ENCODE data around the gene GTF3C2. TPM values are rescaled to one million over a fixed set of nuclear protein-coding genes. Genes with fewer than 3 reads are reported as not detected.
A peak's percentile ranks its signal among the peaks of the same experiment; 100 is the strongest.
"Not testable (repeated sequence)": the region's sequence is repeated elsewhere in the genome, so short reads cannot be mapped to it uniquely, and the experiment has no call there.

GTF3C2 gene
- total RNA-seq, 1 experiment from 2014 or later = 65.1 TPM

- DNase-seq (ENCODE audit: low spot score) = peak; percentile 91
These were observed 33.6 kb downstream of the GTF3C2 start, which contains the start of gene MPV17 for GRCh38 chr2:27322766-27323595. MPV17 (minus strand) TSS chr2:27323097; CDS start chr2:27322517, 580 bp downstream.

DNA sequence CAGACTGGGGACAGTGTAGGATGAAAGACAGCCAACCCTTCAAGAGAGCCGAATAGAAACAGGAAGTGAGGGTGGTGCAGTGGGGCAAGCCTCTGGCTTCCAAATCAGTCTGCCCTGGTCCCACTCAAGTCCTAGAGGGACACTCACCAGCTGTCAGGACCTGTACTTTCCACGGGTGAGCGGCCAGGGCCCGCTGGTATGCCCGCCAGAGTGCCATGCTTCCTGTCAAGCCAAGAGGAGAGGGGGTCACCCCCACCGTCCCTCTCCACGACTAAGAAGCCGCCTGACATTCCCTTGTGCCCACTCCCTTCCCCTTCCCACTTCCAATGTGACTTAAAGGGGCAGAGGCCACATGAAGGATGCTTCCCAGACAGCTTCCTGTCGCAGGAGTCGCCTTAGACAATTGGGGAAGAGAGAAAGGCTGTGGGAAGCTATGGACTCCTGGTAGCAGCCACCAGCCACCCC lies 34.2 kb downstream of the GTF3C2 start:
- DNase-seq (ENCODE audit: low spot score) = no peak

- peak; percentile 96 for DNase-seq (ENCODE audit: low spot score)
These were observed 35.5 kb downstream of the GTF3C2 start for GRCh38 chr2:27320958-27321543.

- DNase-seq (ENCODE audit: low spot score) = not testable (repeated sequence)
These were observed 36.7 kb downstream of the GTF3C2 start for GRCh38 chr2:27319839-27320238.

- DNase-seq (ENCODE audit: low spot score) = no peak
These were observed 39.7 kb downstream of the GTF3C2 start for GRCh38 chr2:27316655-27317412.

- no peak for DNase-seq (ENCODE audit: low spot score)
These were observed 41.4 kb downstream of the GTF3C2 start for GRCh38 chr2:27315122-27315521.

DNA sequence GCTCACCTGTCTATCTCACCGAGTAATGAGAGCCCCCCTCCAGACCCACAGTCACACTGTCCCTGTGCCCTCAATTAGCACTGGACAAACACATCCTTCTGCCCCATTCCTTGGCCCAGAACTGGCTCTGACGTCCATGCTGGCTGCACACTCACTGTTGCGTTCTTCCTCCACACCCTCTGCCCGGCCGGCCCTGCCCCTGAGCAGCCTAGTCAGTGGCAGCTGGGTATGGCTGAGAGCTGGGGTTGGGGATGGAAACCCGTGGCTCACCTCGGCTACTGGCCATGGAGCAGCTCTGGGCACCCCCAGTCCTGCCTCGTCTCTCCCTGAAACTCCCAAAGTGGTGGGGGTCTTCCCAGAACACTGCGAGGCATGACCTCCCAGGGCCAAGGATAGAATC lies 41.9 kb downstream of the GTF3C2 start:
- DNase-seq (ENCODE audit: low spot score) = no peak

GRCh38 chr2:27313882-27314645 lies 42.5 kb downstream of the GTF3C2 start:
- no peak for DNase-seq (ENCODE audit: low spot score)

GRCh38 chr2:27312152-27312551 lies 44.4 kb downstream of the GTF3C2 start:
- no peak for DNase-seq (ENCODE audit: low spot score)

DNA sequence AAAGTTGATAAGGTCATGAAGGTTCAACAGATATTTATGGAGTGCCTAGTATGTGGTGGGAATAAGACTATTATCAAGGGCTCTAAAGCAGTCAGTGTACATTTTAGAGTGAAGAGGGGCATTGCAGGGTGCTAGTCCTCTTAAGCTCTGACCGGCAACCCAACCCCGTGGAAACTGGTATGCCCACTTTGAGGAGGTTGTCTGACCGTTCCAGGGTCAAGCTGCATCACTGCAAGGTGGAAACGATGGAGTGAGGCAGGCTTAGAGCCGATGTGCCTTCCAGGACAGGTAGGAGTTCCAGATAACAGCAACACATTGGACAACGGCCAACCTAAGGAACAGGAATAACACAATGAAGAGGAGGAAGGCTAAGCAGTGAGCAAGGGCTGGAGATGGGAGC lies 46.9 kb downstream of the GTF3C2 start:
- no peak for DNase-seq (ENCODE audit: low spot score)

DNA sequence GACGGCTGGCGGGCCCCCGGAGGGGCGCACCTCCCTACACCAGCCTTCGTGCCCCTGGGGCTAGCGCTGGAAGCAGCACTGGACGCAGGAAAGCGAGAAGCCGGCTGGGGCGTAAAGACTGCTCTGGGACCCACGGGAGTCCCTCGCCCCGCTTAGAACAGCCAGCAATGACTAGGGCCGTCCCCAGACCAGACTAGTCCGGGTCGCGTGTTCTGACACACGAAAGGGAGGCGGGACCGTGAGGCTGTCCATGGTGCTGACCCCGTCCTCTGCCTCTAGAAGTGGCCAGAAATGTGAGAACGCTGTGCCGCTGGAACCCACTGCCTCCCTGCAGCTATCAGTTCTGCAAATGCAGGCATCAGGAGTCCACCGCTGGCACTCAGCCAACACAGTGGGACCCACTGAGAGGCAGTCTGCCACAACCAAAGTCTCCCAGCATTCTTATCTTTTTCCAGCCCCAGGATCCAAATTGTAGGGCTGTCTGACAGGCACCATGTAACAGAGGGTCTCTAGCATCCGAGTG lies 48.1 kb downstream of the GTF3C2 start, which contains the start of gene UCN:
Gene UCN (minus strand): TSS at position 87 of the 523 bp plus-strand sequence. CDS start 550 bp downstream, outside the sequence.
- DNase-seq (ENCODE audit: low spot score) = no peak

DNA sequence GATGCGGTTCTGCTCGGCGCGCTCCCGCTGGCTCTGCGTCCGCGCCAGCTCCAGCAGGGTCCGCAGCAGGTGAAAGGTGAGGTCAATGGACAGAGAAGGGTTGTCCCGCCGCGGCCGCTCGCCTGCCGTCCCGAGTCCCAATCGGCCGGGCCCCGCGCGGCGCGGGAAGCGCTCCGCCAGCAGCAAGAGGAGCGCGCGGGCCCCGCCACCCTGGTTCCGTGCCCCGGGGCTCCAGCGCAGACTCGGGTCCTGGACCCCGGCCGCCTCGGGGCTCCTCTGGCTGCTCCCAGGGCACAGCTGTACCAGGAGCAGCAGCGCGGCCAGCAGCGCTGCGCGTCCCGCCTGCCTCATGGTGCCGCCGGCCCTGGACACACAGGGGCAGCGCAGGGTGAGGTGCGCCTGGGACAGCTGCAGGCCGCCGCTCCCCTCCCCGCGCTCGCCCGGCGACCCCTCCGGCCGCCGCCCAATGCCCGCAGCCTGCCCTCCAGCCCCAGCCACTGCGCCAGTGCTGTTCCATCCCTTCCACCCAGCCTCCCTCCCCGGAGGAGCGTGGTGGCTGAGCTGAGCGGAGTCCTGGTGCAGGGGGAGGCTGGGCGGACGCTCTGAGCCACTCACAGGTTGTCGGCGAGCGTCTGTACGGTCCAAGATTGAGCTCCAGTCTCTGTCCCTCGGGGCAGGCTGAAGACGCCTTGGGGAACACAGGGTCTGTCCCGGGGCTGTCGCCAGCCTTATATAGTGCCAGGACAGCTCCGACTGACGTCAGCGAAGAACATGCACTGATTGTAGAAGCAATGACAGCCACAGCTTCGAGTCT lies 48.8 kb downstream of the GTF3C2 start:
- no peak for DNase-seq (ENCODE audit: low spot score)

DNA sequence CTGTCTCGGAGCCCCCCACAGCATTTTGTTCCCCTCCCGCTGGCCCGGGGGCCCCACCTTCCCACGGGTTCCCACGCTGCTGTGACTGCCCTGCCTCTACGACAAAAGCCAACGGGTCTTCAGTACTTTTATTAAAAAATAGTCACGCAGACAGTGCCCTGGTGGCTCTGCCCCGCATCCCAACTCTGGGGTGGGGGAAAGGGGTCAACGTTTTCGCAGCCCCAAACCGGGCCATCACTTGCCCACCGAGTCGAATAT lies 49.3 kb downstream of the GTF3C2 start:
- no peak for DNase-seq (ENCODE audit: low spot score)

DNA sequence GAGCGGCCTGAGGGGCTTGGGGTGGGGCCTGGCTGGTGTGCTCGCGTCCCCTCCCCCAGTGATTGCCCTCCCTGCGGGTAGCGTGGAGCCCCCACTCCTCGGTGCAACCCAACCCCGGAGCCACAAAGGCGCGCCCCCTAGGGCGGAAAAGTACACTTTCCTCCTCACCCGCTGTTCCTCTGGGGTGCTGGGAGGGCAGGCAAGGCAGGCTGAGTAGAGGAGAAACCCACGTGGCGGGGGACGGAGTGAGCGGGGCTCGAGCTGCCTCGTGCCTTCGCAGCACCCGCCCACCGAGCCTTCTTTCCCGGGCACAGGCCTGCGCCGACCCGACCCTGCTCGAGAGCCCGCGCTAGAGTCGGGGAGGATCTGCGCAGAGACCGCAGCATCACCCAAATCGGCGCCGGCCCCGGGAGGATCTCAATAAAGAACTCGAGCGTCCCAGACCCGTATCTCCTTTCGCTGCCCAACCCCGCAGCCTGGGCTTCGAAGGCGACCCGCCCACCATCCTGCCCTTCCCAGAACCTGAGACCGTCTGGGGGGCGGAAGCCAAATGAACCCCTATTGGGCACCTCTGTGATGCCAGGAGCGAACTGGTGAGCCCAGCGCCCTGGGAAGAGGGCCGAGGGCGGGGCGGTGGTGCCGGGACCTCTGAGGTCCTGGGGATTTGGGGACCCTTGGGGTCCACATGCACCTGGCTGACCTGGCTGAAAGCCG lies 49.8 kb downstream of the GTF3C2 start:
- DNase-seq (ENCODE audit: low spot score) = no peak

DNA sequence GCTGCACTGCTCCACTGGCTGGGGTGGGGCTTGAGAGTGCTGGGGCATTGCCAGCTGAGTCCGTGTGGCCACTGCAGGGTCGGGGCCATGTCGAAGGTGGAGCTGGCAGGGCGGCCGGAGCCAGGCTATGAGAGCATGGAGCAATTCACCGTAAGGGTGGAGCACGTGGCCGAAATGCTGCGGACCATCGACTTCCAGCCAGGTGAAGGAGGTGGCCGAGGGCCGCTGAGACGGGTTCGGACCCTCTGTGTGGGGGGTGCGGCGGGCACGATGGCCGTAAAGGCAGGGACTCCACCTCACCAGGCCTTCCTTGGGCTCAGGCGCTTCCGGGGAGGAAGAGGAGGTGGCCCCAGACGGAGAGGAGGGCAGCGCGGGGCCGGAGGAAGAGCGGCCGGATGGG lies 50.4 kb downstream of the GTF3C2 start:
- DNase-seq (ENCODE audit: low spot score) = no peak

DNA sequence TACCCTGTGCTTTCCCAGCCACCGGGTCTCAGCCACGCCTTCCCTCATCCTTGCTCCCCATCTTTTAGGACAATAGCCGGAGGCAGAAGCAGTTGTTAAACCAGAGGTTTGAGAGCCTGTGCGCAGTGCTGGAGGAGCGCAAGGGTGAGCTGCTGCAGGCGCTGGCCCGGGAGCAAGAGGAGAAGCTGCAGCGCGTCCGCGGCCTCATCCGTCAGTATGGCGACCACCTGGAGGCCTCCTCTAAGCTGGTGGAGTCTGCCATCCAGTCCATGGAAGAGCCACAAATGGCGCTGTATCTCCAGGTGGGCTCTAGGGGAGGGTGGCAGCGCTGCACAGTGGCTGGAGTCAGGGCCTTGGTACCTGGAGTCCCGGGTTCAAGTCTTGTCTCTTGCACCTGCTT lies 51.0 kb downstream of the GTF3C2 start:
- no peak for DNase-seq (ENCODE audit: low spot score)

DNA sequence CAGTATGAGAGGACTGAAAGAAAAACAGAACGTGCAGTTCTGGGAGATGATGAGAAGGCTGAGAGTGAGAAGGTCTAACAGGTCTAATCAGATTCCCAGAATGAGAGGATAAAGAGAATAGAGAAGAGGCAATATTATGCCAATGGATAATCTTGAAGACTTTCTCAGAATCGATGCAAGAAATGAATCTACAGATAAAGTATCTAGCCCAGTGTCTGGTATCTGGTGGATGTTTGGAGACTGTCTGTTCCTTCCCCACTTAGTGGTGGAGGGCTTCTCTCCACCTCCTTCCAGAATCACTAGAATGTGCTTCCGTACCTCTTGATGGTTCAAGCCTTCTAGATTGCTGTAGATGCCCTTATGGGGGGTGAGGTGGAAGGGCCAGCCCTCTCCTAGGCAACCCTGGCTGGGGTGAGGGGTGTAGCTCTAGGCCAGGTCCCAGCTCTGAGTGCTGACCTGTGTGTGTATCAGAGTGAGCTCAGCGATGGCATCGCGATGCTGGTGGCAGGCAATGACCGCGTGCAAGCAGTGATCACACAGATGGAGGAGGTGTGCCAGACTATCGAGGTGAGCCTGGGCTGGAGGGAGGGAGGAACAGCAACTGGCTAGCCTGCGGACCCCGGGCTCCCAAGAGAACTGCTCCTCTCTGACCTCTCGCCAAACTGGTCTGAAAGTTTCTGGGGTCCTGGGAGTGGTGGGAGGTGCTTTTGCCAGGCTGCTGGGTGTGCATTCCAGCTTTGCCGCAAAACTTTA lies 51.9 kb downstream of the GTF3C2 start:
- DNase-seq (ENCODE audit: low spot score) = no peak

GRCh38 chr2:27303093-27304025 lies 53.2 kb downstream of the GTF3C2 start:
- peak; percentile 73 for DNase-seq (ENCODE audit: low spot score)

All from HT-29 (cell line).